SK-N-SH treated with all-trans-retinoic acid at 6 μM for 48 hours (cell line): ENCODE data around the gene TRIM16.
"Not testable (repeated sequence)": the region's sequence is repeated elsewhere in the genome, so short reads cannot be mapped to it uniquely, and the experiment has no call there.

Source experiments
- ATAC-seq: fragments of 200-7000 bp; cut with Tn5 transposase; 3 replicates; pipeline ENCODE4 v1.9.1; 2020; ENCODE audit warnings: mild to moderate bottlenecking, moderate library complexity

The TRIM16 gene

DNA sequence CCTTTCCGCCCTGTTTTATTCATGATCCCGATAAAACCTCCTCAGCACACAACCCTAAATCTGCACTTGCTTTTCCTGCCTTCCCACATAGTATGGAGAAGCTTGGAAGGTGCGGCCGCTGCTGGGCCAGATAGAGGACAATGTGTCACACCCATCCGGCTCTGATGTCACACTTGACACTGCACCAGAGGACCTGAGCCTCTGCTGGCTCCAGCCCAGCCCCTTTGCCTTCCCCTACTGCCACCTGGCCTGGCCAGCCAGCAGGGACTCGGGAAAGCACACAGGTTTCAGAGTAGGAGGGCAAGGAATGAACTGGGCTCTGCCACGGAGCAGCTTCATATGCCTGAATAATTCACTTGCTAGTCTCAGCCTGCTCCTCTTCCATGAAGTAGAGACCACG is 62.0 kb downstream of the TRIM16 start:
- not testable (repeated sequence) for ATAC-seq

DNA sequence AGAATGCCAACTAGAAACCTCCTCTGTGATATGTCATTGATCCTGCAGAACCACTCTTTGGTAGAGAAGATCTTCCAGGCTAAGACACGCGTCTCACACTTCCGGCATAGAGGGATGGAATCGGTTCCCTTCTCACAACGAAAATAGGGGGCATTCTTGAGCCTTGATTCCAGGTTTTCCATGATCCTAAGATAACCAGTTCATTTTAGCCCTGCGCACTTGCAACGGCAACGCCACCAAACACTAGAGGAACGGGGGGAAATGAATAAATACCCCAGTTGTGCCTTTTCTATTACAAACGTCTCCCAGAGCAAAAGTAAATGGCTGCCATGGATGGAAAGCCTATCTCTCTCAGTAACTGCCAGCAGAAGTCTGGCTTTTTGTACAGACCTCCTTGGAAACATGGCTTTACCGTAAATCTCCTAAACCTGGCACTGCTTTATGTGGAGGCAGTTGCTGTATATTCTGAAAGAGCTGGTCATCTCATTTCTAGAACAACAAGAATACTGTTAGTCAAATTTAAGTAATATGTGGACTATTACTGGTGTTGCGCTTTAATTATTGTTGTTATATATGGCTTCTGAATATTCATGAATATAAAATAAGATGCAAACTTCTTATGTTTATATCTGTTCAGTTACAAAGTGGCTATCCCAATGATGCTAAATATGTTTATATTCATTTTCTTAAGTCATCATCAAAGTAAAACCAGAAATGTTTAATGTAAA is 64.6 kb downstream of the TRIM16 start, which contains the start of gene FBXW10B:
Gene FBXW10B, minus strand, starts transcription at position 374 of the 728 bp plus-strand sequence. Its CDS starts 192 bp downstream, at position 182.
- ATAC-seq: peak; percentile 93

DNA sequence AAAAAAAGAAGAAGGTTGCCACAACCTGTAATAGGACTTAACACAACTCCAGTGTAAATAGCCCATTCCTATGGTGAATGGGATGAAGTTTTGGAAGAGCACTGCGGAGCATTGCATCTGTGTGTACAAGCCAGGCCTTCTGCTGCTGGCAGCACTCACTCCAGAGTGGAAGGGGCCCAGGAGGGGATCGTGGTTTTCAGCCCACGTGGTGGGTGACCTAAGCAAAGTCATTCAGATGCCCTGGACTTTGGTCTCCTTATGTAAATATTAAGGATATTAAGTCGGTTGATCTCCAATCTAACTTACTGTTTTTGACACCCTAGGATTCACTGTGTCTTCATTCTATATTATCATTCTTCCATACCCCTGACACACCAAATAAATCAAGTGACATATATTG is 67.3 kb downstream of the TRIM16 start:
- ATAC-seq: not testable (repeated sequence)

DNA sequence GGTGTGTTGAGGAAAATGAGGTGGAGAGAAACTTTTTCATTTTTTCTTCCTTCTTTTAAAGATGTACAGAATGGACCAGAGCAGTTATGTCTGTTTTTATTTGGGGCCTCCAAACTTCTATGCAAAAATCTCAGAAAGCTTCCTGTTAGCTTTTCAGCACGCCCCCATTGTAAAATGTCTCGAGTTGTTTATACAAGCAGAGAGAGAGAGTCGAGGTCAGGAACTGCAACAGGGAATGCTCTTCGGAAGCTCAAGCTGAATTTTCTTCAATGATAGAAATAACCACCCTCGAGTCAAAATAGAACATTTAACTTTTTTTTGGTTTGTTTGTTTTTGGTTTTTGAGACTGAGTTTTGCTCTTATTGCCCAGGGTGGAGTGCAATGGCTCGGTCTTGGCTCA is 68.3 kb downstream of the TRIM16 start:
- not testable (repeated sequence) for ATAC-seq

DNA sequence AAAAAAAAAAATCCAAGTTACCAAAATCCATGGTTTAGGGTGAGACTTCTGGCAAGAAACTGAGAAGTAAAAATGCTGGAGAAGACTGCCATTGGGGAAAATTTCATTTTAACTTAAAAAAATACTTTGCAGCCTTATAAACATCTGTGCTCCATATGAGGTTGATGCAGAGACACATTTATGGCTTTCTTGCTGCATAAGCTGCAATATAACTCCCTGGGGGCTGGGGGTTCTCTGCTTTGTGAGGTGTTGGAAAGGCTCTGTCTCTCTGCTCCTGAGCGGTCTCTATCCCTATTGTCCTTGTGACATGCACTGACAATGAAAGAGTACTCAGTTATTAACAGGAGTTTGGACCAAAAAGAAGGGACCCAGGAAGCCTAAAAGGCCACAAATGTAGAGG is 71.0 kb downstream of the TRIM16 start:
- ATAC-seq: not testable (repeated sequence)

DNA sequence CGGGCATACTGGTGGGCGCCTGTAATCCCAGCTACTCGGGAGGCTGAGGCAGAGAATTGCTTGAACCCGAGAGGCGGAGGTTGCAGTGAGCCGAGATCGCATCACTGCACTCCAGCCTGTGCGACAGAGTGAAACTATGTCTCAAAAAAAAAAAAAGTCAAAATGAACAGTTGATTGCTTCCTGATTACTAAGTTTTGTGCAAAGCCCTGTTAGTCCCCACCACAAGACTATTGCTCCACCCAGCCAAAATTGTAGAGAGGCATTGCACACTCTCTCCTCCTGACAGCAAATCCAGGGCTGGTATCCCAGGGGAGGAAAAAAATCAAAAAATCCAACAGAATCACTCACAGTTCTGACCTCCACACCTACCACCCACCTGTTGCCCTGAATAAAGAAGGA is 91.2 kb downstream of the TRIM16 start:
- ATAC-seq: not testable (repeated sequence)

DNA sequence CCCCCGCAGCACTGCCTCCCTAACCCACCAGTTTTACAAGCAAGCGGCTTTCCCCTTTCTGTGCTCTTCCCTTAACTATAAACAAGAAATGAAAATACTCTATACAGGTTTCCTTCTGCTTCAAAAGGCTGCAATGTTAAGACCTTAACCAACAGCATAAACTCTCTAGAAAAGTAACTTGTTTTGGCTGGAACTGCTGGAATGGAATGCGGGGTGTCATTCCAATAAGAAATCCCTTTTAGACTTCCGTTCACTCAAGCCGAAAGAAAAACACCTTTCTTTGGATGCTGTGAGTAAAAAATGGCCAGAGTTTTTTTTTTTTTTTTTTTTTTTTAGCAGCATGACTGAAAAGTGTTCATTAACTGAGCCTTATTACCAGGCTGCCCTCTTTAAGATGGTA is 92.1 kb downstream of the TRIM16 start:
- ATAC-seq: not testable (repeated sequence)

DNA sequence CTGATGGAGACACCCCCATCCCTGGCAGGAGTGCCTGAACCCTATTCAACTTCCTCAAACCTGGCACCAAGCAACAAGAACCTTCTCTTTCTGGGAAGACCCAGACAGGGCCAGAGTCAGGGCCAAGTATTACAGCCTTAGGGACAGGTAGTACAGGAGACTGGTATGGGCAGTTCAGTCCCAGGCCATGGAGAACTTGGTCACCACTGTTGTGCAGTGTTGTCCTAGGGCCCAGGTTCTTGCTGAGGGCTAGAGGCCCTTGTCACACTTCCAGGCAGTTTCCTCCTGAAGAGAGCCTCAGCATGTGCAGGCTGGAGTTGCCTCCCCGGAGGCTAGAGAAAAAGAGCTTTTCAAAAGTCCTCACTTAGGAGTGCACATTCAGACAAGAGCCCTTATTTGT is 93.3 kb downstream of the TRIM16 start:
- not testable (repeated sequence) for ATAC-seq

DNA sequence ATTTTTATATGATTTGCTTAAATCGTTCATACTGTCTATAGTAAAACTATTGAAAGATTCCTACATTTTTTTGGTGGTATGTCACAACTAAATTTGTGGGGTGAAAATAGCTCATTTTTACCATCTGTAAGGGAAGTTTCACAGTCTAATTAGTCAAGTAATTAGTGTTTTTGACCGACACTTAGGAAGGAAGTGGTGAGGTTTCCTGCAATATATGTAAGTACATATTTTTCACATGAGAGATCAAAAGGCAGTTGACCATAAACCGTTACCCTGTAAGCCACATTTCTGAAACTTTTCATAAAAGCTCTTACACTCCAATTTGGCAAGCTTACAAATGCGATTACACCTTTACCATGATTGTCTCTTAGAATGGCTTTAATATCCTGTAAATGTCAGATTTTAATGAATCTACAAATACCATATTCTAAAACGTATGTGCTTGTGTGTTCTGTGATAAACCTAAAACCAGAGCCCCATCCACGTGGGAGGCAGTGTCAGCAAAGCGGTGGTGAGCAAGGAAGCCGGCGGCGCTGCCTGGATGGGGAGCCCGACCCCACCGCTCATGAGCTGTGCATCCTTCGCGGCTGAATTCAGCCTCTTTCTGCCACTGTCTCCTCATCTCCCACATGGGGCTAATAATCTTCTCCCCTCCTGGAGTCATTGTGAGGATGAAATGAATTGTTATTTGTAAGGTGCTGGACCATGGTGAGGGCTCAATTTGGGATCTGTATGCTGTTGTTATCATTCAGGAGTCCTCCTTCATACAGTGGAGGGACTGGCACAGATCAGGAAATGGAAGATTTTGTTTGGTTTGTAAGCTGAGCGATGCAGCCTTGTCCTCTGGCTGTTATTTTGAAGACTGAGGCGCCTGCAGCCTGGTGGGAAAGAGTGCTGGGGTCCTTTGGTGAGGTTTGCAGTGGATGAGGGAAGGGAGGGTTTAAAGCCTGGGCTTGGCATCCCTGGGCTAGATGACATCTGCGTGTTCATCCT is 94.3 kb downstream of the TRIM16 start:
- not testable (repeated sequence) for ATAC-seq

DNA sequence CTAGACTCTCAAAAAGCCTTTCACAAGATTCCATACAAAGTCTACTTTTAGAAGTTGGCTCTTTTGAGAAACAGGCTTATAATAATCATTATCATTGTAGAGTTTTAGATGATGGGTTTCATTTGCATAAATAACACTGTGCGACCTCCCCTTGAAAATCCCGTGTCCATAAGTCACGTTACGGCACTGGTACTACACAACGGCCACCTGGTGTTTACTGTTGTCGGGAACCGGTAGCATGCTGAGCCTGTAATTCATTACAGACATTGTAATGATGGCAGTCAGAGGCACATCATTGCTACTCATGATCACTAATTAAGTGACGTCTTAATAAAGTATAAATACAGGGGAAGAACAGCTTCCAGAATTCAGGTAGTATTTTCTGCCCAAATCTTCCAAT is 96.1 kb downstream of the TRIM16 start:
- not testable (repeated sequence) for ATAC-seq

DNA sequence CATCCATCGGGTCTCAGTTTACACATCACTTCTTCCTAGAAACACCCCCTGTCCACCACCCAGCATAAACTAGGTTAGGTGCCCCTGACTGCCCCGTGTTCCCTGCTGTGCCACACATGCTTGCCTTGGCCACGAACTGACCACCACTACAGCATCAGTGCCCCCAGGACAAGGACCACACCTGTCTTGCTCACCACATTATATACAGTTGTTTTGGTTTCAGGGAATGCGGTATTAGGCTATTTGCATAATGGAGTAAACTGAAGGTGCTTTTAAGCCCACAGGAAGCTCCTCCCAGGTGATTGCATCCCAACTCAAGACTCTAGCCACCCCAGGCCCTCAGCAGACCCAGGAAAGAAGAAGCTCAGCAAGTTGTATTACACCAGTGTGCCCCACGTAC is 100.8 kb downstream of the TRIM16 start:
- not testable (repeated sequence) for ATAC-seq

DNA sequence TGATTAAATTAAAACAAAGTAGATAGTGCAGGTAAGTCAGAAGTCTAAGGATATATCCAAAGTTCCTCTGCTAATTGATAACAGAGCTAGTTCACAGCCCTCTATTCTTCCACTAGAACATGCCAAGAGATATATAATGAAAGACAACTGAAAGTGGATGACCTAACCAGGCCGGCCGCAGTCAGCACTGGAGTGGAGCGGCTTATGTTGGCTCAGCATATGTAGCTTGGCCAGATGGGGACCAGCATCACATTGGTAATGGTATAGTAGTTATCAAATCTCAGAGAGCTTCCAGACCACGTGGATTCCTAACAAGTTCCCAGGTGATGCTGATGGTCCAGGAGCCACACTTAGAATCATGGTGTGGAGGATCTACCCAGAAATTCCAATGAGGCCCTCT is 102.6 kb downstream of the TRIM16 start:
- not testable (repeated sequence) for ATAC-seq
